H9 (cell line): ENCODE measurements around the gene OR1A2. TPM values are rescaled to one million over a fixed set of nuclear protein-coding genes. Genes with fewer than 3 reads are reported as not detected.

ENCODE experiments used
- DNase-seq: peaks from one replicate; pipeline ENCODE4 v3.0.0-alpha.2; 2017
- H2AFZ ChIP-seq: one replicate; pipeline ENCODE4 v1.6.1; 2013; ENCODE audit warnings: mild to moderate bottlenecking, low read length, control low read depth, moderate library complexity
- H2AK5ac ChIP-seq: 2 replicates; pipeline ENCODE4 v1.6.1; 2013; ENCODE audit warnings: low read length, control low read depth, mixed read lengths; ENCODE audit not compliant: insufficient read length
- H2BK120ac ChIP-seq: one replicate; pipeline ENCODE4 v1.6.1; 2013; ENCODE audit warnings: low read depth, mild to moderate bottlenecking, low read length, control low read depth, inconsistent platforms; ENCODE audit not compliant: poor library complexity, severe bottlenecking
- H2BK12ac ChIP-seq: 2 replicates; pipeline ENCODE4 v1.6.1; 2013; ENCODE audit warnings: low read length, control low read depth, mixed read lengths, low read depth; ENCODE audit not compliant: insufficient read length
- H2BK15ac ChIP-seq: 2 replicates; pipeline ENCODE4 v1.6.1; 2013; ENCODE audit warnings: low read depth, low read length, control low read depth
- H2BK20ac ChIP-seq: one replicate; pipeline ENCODE4 v1.6.1; 2013; ENCODE audit warnings: low read depth, mild to moderate bottlenecking, low read length, control low read depth, inconsistent platforms; ENCODE audit not compliant: poor library complexity, severe bottlenecking
- H2BK5ac ChIP-seq: 2 replicates; pipeline ENCODE4 v1.6.1; 2013; ENCODE audit warnings: low read length, control low read depth, mixed read lengths; ENCODE audit not compliant: insufficient read length
- H3K14ac ChIP-seq: 2 replicates; pipeline ENCODE4 v1.6.1; 2013; ENCODE audit warnings: low read length, control low read depth; ENCODE audit not compliant: insufficient read depth
- H3K18ac ChIP-seq: 2 replicates; pipeline ENCODE4 v1.6.1; 2013; ENCODE audit warnings: low read depth, mild to moderate bottlenecking, mixed read lengths, low read length, control low read depth; ENCODE audit not compliant: insufficient read length
- H3K23ac ChIP-seq: 2 replicates; pipeline ENCODE4 v1.6.1; 2013; ENCODE audit warnings: low read length, control low read depth, mixed read lengths, low read depth; ENCODE audit not compliant: insufficient read length
- H3K23me2 ChIP-seq: 2 replicates; pipeline ENCODE4 v1.6.1; 2013; ENCODE audit warnings: low read depth, mild to moderate bottlenecking, mixed read lengths, low read length, control low read depth; ENCODE audit not compliant: insufficient read length, poor library complexity, severe bottlenecking
- H3K27ac ChIP-seq: 2 replicates; pipeline ENCODE4 v1.5.1; 2013; ENCODE audit warnings: low read length, control low read depth, mixed read lengths, low read depth; ENCODE audit not compliant: insufficient read length
- H3K27me3 ChIP-seq: 2 replicates; pipeline ENCODE4 v1.6.1; 2013; ENCODE audit warnings: low read length, control low read depth, inconsistent platforms; ENCODE audit not compliant: insufficient read depth
- H3K4ac ChIP-seq: 2 replicates; pipeline ENCODE4 v1.6.1; 2013; ENCODE audit warnings: low read depth, mild to moderate bottlenecking, control low read depth, inconsistent platforms, low read length, moderate library complexity
- H3K4me1 ChIP-seq: 2 replicates; pipeline ENCODE4 v1.6.1; 2013; ENCODE audit warnings: low read length, control low read depth, inconsistent platforms; ENCODE audit not compliant: insufficient read depth
- H3K4me2 ChIP-seq: 2 replicates; pipeline ENCODE4 v1.6.1; 2013; ENCODE audit warnings: low read length, control low read depth, mixed read lengths; ENCODE audit not compliant: insufficient read length, insufficient read depth
- H3K56ac ChIP-seq: 2 replicates; pipeline ENCODE4 v1.6.1; 2013; ENCODE audit warnings: low read depth, mild to moderate bottlenecking, mixed read lengths, low read length, control low read depth; ENCODE audit not compliant: insufficient read length
- H3K79me1 ChIP-seq: 2 replicates; pipeline ENCODE4 v1.6.1; 2013; ENCODE audit warnings: low read depth, mild to moderate bottlenecking, moderate library complexity, low read length, control low read depth, inconsistent platforms; ENCODE audit not compliant: insufficient read depth, poor library complexity, severe bottlenecking
- H3K79me2 ChIP-seq: 2 replicates; pipeline ENCODE4 v1.6.1; 2013; ENCODE audit warnings: low read length, control low read depth, inconsistent platforms; ENCODE audit not compliant: insufficient read depth
- H3K9ac ChIP-seq: 2 replicates; pipeline ENCODE4 v1.6.1; 2013; ENCODE audit warnings: low read length, control low read depth, mixed read lengths; ENCODE audit not compliant: insufficient read length; ENCODE audit errors: extremely low read depth
- H3K9me3 ChIP-seq: one replicate; pipeline ENCODE4 v1.6.1; 2013; ENCODE audit warnings: low read depth, low read length, inconsistent platforms; ENCODE audit not compliant: control insufficient read depth
- H3T11ph ChIP-seq: one replicate; pipeline ENCODE4 v1.6.1; 2013; ENCODE audit warnings: mild to moderate bottlenecking, low read length, control low read depth, inconsistent platforms
- H4K20me1 ChIP-seq: one replicate; pipeline ENCODE4 v1.6.1; 2013; ENCODE audit not compliant: control insufficient read depth, insufficient read length, insufficient read depth
- H4K5ac ChIP-seq: 2 replicates; pipeline ENCODE4 v1.6.1; 2013; ENCODE audit warnings: low read depth, mild to moderate bottlenecking, mixed read lengths, low read length, control low read depth; ENCODE audit not compliant: insufficient read length
- H4K8ac ChIP-seq: replicated peaks from 2 replicates; pipeline ENCODE4 v1.6.1; 2013; ENCODE audit warnings: low read length, control low read depth, mixed read lengths, low read depth; ENCODE audit not compliant: insufficient read length
- H4K91ac ChIP-seq: 2 replicates; pipeline ENCODE4 v1.6.1; 2013; ENCODE audit warnings: low read depth, mild to moderate bottlenecking, moderate library complexity, mixed read lengths, low read length, control low read depth; ENCODE audit not compliant: insufficient read length
- H3K27ac Mint-ChIP-seq, 3 experiments: 2 replicates in 2 of 3; 3 replicates in 1 of 3; pipeline ENCODE4 v1.8.0; 2020 to 2021; ENCODE audit warnings: mixed read lengths in 3 of 3, mild to moderate bottlenecking in 1 of 3, moderate library complexity in 1 of 3
- H3K27me3 Mint-ChIP-seq: 2 replicates; pipeline ENCODE4 v1.8.0; 2021; ENCODE audit warnings: low read depth, mild to moderate bottlenecking, moderate library complexity, mixed read lengths
- H3K36me3 Mint-ChIP-seq, 3 experiments: 2 replicates in 2 of 3; 3 replicates in 1 of 3; pipeline ENCODE4 v1.8.0; 2020 to 2021; ENCODE audit warnings: low read depth in 3 of 3, mixed read lengths in 3 of 3; ENCODE audit not compliant: insufficient read depth in 1 of 3
- H3K4me1 Mint-ChIP-seq, 2 experiments: 2 replicates each; pipeline ENCODE4 v1.8.0; 2020; ENCODE audit warnings: mixed read lengths in 2 of 2
- H3K4me3 Mint-ChIP-seq, 2 experiments: 2 replicates in 1 of 2; 3 replicates in 1 of 2; pipeline ENCODE4 v1.8.0; 2020 to 2021; ENCODE audit warnings: mild to moderate bottlenecking in 2 of 2, mixed read lengths in 2 of 2, moderate library complexity in 1 of 2
- H3K9me3 Mint-ChIP-seq, 2 experiments: 2 replicates in 1 of 2; 3 replicates in 1 of 2; pipeline ENCODE4 v1.8.0; 2020; ENCODE audit warnings: mild to moderate bottlenecking in 2 of 2, mixed read lengths in 2 of 2, moderate library complexity in 1 of 2
- WGBS: extraction: QIAGEN DNeasy Blood & Tissue Kit; methylation state at CpG from one replicate; pipeline ENCODE4 v1.1.7; 2013; ENCODE audit warnings: missing lambda C conversion rate, low lambda C conversion rate, mixed read lengths; ENCODE audit not compliant: insufficient read length; ENCODE audit errors: extremely low coverage; 5-methylcytosine and 5-hydroxymethylcytosine counted together
- total RNA-seq: library from RNA; stranded (reverse); gene quantifications from 2 replicates; pipeline ENCODE4 v1.2.1, GENCODE V29; 2021
- TF ChIP-seq, protein P1 (sequence below): fragments of 200-600 bp; sonication (generic); conservative IDR thresholded peaks from 3 replicates; pipeline ENCODE4 v1.8.0; 2021; ENCODE audit warnings: antibody characterized with exemption, mild to moderate bottlenecking

Gene OR1A2
- total RNA-seq, 1 experiment from 2014 or later: not detected

GRCh38 chr17:3167574-3167973 is 29.7 kb upstream of the OR1A2 start:
- no peak overlapping the region for H2BK5ac ChIP-seq
- H3K27ac Mint-ChIP-seq: no peak overlapping the region
- H2BK20ac ChIP-seq: no peak overlapping the region
- H2AK5ac ChIP-seq: no peak overlapping the region
- H3K79me1 ChIP-seq: no peaks in the 10 kb centered on the region
- no peak overlapping the region for H3K56ac ChIP-seq
- no CpG with 5 or more reads among the region's 5 CpGs for WGBS
- H3K4me2 ChIP-seq: no peak overlapping the region
- no peak overlapping the region for H4K91ac ChIP-seq
- no peak overlapping the region for H3K4ac ChIP-seq
- no peaks in the 10 kb centered on the region for H3K4me1 Mint-ChIP-seq
- H4K8ac ChIP-seq: no peak overlapping the region
- H3K23ac ChIP-seq: no peak overlapping the region
- no peak overlapping the region for H3K4me3 Mint-ChIP-seq
- H2AFZ ChIP-seq: no peak overlapping the region
- H4K5ac ChIP-seq: no peak overlapping the region
- no peaks in the 10 kb centered on the region; the same call in 1 of the 2 replicates for H3K27me3 Mint-ChIP-seq
- H3K36me3 Mint-ChIP-seq: peaks cover 3 to 29% (median 7%) of the 10 kb centered on the region in 3 experiments; a peak in 4 of 7 replicates
- no peak overlapping the region for H2BK15ac ChIP-seq
- H4K20me1 ChIP-seq: no peaks in the 10 kb centered on the region
- H3K9me3 Mint-ChIP-seq: peaks cover 80 to 99% of the 10 kb centered on the region in 2 experiments
- no peak overlapping the region for H2BK12ac ChIP-seq
- H3K27me3 ChIP-seq: no peaks in the 10 kb centered on the region
- no peak overlapping the region for H3K14ac ChIP-seq
- TF ChIP-seq, protein P1, sequence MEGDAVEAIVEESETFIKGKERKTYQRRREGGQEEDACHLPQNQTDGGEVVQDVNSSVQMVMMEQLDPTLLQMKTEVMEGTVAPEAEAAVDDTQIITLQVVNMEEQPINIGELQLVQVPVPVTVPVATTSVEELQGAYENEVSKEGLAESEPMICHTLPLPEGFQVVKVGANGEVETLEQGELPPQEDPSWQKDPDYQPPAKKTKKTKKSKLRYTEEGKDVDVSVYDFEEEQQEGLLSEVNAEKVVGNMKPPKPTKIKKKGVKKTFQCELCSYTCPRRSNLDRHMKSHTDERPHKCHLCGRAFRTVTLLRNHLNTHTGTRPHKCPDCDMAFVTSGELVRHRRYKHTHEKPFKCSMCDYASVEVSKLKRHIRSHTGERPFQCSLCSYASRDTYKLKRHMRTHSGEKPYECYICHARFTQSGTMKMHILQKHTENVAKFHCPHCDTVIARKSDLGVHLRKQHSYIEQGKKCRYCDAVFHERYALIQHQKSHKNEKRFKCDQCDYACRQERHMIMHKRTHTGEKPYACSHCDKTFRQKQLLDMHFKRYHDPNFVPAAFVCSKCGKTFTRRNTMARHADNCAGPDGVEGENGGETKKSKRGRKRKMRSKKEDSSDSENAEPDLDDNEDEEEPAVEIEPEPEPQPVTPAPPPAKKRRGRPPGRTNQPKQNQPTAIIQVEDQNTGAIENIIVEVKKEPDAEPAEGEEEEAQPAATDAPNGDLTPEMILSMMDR: no peak
- no peak for DNase-seq
- no peaks in the 10 kb centered on the region for H3K4me1 ChIP-seq
- no peaks in the 10 kb centered on the region for H3K23me2 ChIP-seq
- no peaks in the 10 kb centered on the region for H3K79me2 ChIP-seq
- no peak overlapping the region for H3K18ac ChIP-seq
- H3T11ph ChIP-seq: no peak overlapping the region
- no peak overlapping the region for H2BK120ac ChIP-seq
- peaks cover 71% of the 10 kb centered on the region for H3K9me3 ChIP-seq
- no peak overlapping the region for H3K9ac ChIP-seq
- H3K27ac ChIP-seq: no peak overlapping the region
